Measurements from ENCODE around the gene SH3GL1.

SH3GL1 gene

DNA sequence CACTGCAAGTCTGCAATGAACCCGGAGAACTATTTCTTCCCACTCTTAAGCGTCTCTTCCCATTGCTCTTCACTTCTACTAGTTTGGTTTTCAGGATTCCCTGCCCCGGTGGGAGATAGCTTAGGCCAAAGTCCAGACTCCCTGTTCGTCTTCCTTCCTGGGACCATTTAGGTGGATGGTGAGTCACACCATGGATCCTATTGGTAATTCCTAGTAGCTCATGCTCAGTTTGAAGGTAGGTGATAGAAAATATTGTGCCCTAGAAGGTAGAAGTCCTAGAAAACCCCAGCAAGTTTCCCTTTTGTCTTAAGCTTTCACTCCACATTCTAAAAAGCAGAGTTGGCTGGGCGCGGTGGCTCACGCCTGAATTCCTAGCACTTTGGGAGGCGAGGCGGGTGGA lies 15.9 kb upstream of the SH3GL1 start:
- no peaks in the 10 kb centered on the region for H3K27me3 Mint-ChIP-seq

DNA sequence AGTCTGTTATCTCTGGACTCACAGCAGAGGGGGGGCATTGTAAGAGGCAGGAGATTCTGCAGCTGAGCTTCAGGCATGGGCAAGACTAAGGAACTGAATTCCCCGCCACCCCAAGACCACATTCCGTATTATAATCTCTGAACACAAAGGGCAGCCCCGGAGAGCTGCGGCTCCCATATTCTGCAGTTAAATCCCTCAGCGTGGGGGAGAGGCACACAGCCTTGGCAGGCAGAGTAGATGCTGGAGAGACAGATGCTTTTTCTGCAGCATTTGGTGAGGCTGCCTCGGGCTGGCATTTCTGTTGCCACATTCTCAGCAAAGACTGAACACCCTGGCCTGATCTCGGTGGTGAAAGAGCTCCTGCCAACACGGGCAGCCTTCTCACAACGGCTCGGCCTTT lies 15.0 kb upstream of the SH3GL1 start:
- no peak for DNase-seq
- Mint-ChIP-seq H3K9me3 (no peaks in the 10 kb centered on the region), H3K36me3 (ENCODE audit: low read depth) (peaks cover 95% of the 10 kb centered on the region), H3K27me3 (no peaks in the 10 kb centered on the region), H3K4me3 (no peak overlapping the region), H3K4me1 (ENCODE audit: low read depth) (peaks cover 2% of the 10 kb centered on the region), H3K27ac (no peak overlapping the region)

More for the DNA sequence above, 15.9 kb upstream of the SH3GL1 start:
- no peak overlapping the region for H3K4me3 Mint-ChIP-seq
- no peaks in the 10 kb centered on the region for H3K9me3 Mint-ChIP-seq
- no peak for DNase-seq
- peaks cover 93% of the 10 kb centered on the region for H3K36me3 Mint-ChIP-seq (ENCODE audit: low read depth)
- no peak overlapping the region for H3K27ac Mint-ChIP-seq
- peaks cover 2% of the 10 kb centered on the region for H3K4me1 Mint-ChIP-seq (ENCODE audit: low read depth)

DNA sequence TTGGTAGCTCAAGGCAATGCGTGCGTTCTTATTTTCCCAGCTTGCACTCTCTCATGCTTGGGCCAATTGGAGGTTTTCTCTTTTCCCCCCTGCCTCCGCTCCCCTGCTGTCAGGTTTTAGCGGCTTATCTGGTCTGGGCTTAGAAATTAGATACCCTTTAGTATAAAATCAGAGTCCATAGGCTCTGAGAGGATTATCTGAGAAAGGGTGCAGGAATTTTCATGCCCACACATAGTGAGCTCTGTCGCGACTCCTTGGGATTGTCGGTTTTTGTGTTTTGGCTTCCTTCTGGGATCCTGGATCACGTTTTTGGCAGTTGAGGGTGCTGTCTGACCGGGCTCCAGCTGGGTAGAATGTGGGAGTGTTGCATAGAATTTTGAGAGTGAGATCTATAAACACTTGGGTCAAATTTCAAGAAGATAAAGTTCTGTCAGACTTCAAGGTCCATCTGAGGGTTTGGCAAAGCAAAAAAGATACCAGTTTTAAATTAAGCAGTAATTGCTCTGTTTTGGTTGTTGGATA lies 14.5 kb upstream of the SH3GL1 start:
- Mint-ChIP-seq H3K27me3 (no peaks in the 10 kb centered on the region), H3K4me3 (no peak overlapping the region), H3K36me3 (ENCODE audit: low read depth) (peaks cover 95% of the 10 kb centered on the region), H3K9me3 (no peaks in the 10 kb centered on the region), H3K4me1 (ENCODE audit: low read depth) (peaks cover 2% of the 10 kb centered on the region), H3K27ac (no peak overlapping the region)
- DNase-seq, result no peak

DNA sequence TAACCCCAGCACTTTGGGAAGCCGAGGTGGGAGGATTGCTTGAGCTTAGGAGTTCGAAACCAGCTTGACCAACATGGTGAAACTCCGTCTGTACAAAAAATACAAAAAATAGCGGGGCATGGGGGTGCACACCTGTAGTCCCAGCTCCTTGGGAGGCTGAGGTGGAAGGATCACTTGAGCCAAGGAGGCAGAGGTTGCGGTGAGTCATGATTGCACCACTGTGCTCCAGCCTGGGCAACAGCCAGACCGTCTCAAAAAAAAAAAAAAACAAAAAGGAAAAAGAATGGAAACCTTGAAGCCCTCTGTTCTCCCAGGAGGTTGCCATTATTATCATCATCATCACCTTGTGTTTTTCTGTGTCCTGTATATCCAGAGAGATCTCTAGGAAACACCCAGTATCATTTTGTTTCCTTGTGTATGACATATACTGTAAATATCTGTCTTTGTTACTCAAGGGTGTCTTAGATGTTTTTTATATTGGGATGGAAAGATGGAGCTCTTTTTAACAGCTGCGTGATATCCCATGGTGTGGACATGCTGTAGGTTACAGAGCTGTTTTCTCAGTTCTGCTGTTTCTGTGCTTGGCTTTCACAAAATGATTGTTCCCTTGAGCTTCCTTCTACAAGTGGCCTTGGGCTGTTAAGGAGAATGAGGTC lies 13.9 kb upstream of the SH3GL1 start:
- DNase-seq, result no peak
- Mint-ChIP-seq H3K27ac (no peak overlapping the region), H3K4me1 (ENCODE audit: low read depth) (peaks cover 2% of the 10 kb centered on the region), H3K36me3 (ENCODE audit: low read depth) (peaks cover 96% of the 10 kb centered on the region), H3K4me3 (no peak overlapping the region), H3K9me3 (no peaks in the 10 kb centered on the region), H3K27me3 (no peaks in the 10 kb centered on the region)

DNA sequence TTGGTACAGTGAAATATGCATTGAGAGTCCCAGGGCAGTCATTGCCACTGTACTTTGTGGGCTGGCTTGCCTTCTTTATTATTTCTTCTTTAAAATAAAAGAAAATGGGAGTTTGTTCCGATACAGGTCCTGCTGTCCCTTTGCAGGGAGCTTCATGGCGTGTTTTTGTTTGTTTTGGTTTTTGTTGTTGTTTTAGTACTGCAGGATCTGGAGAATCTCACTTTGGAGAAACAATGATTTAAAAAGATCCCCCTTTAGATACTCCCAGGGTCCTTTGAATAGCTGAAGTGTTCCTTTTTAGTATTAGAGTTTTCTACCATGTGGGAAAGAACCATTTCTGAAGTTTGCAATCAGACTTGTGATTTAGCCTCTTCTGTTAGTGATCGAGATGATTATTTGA lies 13.2 kb upstream of the SH3GL1 start:
- Mint-ChIP-seq H3K9me3 (no peaks in the 10 kb centered on the region), H3K36me3 (ENCODE audit: low read depth) (peaks cover 97% of the 10 kb centered on the region), H3K27me3 (no peaks in the 10 kb centered on the region), H3K4me1 (ENCODE audit: low read depth) (peaks cover 2% of the 10 kb centered on the region), H3K4me3 (no peak overlapping the region), H3K27ac (no peak overlapping the region)
- no peak for DNase-seq

DNA sequence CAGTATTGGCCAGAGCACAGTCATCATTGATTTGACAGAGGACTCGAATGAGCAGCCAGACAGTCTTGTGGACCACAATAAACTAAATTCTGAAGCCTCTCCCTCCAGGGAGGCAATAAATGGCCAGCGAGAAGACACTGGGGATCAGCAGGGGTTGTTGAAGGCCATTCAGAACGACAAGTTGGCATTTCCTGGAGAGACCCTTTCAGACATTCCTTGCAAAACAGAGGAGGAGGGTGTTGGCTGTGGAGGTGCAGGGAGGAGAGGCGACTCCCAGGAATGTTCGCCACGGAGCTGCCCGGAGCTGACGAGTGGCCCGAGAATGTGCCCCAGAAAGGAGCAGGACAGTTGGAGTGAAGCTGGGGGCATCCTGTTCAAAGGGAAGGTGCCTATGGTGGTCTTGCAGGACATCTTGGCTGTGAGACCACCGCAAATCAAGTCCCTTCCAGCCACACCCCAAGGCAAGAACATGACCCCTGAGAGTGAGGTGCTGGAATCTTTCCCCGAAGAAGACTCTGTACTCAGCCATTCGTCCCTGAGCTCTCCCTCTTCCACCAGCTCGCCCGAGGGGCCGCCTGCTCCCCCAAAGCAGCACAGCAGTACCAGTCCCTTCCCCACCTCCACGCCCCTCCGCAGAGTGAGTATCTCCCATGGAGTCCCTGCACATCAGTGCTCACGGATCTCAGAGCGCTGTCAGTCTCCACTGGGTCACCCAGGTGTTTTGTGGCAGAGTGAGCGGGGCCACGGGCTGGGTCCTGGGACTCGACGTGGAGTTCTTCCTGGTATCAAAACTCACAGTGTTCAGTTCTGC lies 9.0 kb upstream of the SH3GL1 start:
- H3K27ac Mint-ChIP-seq, result no peak overlapping the region
- peaks cover 10% of the 10 kb centered on the region for H3K4me1 Mint-ChIP-seq (ENCODE audit: low read depth)
- H3K4me3 Mint-ChIP-seq, result no peak overlapping the region
- no peaks in the 10 kb centered on the region for H3K9me3 Mint-ChIP-seq
- no peak for DNase-seq
- H3K36me3 Mint-ChIP-seq (ENCODE audit: low read depth), result peaks cover 97% of the 10 kb centered on the region
- no peaks in the 10 kb centered on the region for H3K27me3 Mint-ChIP-seq

DNA sequence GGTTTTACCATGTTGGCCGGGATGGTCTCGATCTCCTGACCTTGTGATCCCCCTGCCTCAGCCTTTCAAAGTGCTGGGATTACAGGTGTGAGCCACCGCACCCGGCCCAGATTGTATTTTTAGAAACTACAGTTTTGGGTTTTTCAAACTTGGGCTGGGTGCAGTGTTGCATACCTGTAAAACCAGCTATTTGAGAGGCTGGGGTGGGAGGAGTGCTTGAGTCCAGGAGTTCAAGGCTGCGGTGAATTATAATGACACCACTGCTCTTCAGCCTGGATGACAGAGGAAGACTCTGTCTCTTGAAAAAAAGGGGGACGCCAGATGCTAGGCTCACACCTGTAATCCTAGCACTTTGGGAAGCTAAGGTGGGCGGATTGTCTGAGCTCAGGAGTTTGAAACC lies 6.3 kb upstream of the SH3GL1 start:
- H3K4me3 Mint-ChIP-seq, result no peak overlapping the region
- peaks cover 84% of the 10 kb centered on the region for H3K36me3 Mint-ChIP-seq (ENCODE audit: low read depth)
- H3K27me3 Mint-ChIP-seq, result no peaks in the 10 kb centered on the region
- H3K27ac Mint-ChIP-seq, result no peak overlapping the region
- H3K4me1 Mint-ChIP-seq (ENCODE audit: low read depth), result peaks cover 26% of the 10 kb centered on the region
- no peak for DNase-seq
- H3K9me3 Mint-ChIP-seq, result no peaks in the 10 kb centered on the region

DNA sequence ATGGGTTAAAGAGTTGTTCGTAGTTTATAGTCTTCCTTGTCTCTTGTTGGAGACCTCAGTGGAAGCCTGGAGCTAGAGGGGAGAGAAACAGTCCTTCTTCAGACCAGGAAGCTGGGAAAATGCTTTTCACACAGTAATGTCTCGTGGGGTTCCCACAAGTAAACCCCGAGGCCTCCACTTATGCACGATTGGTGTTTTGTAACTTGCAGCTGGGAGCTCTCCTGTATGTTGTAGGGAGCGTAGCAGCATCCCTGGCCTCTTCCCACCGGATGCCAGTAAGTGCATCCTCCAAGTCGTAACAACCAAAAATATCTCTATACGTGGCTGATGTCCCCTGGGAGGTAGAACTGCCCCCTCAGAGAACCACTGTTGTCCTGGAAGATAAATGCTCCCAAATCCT lies 5.6 kb upstream of the SH3GL1 start:
- no peak for DNase-seq
- Mint-ChIP-seq H3K4me1 (ENCODE audit: low read depth) (peaks cover 33% of the 10 kb centered on the region), H3K27me3 (no peaks in the 10 kb centered on the region), H3K36me3 (ENCODE audit: low read depth) (peaks cover 77% of the 10 kb centered on the region), H3K4me3 (no peak overlapping the region), H3K9me3 (no peaks in the 10 kb centered on the region), H3K27ac (no peak overlapping the region)

DNA sequence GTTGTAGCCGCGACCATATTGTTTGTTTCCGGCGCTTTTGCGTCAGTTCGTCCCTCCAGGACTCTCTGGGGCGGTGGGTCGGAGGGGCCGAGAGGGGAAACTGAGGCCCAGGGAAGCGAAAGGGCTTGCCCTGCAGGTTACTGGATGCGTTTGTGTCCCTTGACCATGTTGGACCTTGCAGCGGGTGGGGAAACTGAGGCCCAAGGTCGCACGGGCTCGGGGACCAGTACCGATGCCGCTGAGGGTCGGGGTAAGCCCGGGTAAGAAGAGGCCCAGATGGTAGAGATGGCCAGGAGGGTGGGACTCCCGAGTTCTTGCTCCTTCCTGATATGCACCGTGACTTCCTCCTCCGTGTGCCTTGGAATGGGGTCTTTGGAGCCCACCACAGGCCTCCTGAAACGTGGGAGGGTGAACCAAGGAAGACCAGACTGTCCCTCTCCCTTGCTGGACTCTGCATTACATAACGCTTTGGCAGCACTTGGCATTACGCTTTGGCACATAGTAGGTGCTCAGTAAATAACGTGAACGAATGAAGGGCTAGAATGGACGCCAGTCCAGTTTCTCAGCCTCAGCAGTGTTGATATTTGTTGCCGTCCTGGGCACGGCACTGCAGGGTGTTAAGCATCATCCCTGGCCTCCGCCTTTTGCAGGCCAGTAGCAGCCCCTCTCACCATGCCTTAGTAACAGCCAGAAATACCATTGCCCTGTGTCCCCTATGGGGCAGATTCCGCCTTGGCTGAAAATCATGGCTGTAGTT lies 2.8 kb upstream of the SH3GL1 start:
- H3K27me3 Mint-ChIP-seq, result no peaks in the 10 kb centered on the region
- H3K4me1 Mint-ChIP-seq (ENCODE audit: low read depth), result peaks cover 48% of the 10 kb centered on the region
- no peaks in the 10 kb centered on the region for H3K9me3 Mint-ChIP-seq
- peak overlapping the region; percentile 95 for H3K27ac Mint-ChIP-seq
- H3K4me3 Mint-ChIP-seq, result peak overlapping the region; percentile 94
- no peak for DNase-seq
- peaks cover 69% of the 10 kb centered on the region for H3K36me3 Mint-ChIP-seq (ENCODE audit: low read depth)

DNA sequence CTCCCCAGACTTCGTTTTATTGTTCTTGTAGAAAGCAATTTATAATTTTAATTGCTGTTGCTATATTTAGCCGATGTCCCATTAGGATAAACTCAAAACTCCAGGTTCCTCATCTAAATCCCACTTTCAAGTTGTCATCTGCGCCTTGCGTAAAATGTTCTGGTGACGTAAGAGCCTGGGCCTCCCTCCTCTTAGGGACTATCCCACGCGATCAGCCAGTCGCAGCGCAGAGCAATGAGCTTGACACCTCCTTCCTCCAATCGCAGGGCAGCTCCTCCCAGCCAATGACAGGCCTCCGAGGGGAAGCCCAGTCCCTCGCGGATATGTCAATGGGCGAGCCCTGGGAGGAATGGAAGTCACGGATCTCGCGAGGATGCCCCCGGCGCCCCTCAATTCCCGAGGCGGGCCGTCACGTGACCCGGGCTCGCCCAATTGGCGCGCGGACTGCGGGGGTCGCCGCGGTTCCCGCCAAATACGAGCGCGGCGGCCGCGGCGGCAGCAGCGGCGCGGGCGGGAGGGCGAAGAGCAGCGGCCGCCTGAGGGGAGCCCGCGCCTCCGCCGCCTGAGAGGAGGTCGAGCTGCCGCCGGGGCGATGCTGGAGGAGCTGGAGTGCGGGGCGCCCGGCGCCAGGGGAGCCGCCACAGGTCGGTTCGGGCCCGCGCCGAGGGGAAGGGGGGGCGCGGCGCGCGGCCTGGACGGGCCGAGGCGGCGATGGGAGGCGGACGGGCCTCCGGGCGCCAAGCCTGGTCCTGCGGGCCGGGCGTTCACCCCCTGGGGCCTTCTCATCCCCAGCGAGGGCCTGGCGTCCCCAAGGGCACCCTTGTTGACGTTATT lies 2.0 kb upstream of the SH3GL1 start, which contains the start of gene CHAF1A:
Gene CHAF1A (plus strand): TSS at position 470 of the 834 bp plus-strand sequence. CDS start 123 bp downstream, at position 593.
- Mint-ChIP-seq H3K4me1 (ENCODE audit: low read depth) (peaks cover 50% of the 10 kb centered on the region), H3K36me3 (ENCODE audit: low read depth) (peaks cover 64% of the 10 kb centered on the region), H3K4me3 (peak within 1 kb of the TSS; percentile 94), H3K9me3 (no peaks in the 10 kb centered on the region), H3K27ac (peak within 1 kb of the TSS; percentile 95), H3K27me3 (no peaks in the 10 kb centered on the region)
- DNase-seq, result peak; percentile 98

DNA sequence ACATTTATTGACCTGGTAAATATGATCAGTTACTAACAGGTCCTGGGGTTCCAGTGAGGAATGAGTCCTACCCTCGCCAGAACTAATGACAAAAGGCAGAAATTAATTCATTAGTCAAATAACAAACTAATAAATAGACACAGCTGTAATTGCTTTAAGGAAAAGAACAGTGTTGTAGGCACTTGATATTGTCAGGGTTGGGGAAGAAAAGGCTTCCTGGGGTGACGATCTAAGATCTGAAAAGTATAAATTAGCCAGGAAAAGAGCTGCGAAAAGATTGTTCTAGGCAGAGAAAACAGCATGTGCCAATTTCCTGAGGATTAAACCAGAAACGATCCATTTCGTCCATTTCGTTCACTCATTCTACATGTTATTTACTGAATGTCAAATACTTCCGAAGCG lies 1.4 kb upstream of the SH3GL1 start:
- Mint-ChIP-seq H3K27ac (peak overlapping the region; percentile 93), H3K9me3 (no peaks in the 10 kb centered on the region), H3K4me3 (peak overlapping the region; percentile 94), H3K4me1 (ENCODE audit: low read depth) (peaks cover 57% of the 10 kb centered on the region), H3K27me3 (no peaks in the 10 kb centered on the region), H3K36me3 (ENCODE audit: low read depth) (peaks cover 62% of the 10 kb centered on the region)
- DNase-seq, result no peak

DNA sequence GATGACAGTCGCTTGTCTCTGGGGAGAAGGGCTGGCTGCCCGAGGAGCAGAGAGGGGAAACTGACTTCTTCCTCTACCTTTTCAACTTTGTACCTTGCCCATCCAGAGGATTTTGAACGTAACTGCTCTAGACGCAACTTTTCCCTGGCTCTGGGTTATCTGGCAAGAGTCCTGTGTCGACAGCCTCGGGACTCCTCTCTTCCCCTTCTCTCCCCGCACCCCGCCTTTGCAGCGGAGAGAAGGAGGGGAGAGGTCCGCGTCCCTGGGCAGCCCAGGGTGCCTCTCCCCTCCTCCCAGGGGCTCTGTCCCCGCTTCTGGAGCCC lies 574 bp downstream of the SH3GL1 start:
- Mint-ChIP-seq H3K4me1 (ENCODE audit: low read depth) (peaks cover 66% of the 10 kb centered on the region), H3K9me3 (no peaks in the 10 kb centered on the region), H3K27ac (peak overlapping the region; percentile 91), H3K27me3 (no peaks in the 10 kb centered on the region), H3K36me3 (ENCODE audit: low read depth) (peaks cover 61% of the 10 kb centered on the region), H3K4me3 (peak overlapping the region; percentile 94)
- no peak for DNase-seq

DNA sequence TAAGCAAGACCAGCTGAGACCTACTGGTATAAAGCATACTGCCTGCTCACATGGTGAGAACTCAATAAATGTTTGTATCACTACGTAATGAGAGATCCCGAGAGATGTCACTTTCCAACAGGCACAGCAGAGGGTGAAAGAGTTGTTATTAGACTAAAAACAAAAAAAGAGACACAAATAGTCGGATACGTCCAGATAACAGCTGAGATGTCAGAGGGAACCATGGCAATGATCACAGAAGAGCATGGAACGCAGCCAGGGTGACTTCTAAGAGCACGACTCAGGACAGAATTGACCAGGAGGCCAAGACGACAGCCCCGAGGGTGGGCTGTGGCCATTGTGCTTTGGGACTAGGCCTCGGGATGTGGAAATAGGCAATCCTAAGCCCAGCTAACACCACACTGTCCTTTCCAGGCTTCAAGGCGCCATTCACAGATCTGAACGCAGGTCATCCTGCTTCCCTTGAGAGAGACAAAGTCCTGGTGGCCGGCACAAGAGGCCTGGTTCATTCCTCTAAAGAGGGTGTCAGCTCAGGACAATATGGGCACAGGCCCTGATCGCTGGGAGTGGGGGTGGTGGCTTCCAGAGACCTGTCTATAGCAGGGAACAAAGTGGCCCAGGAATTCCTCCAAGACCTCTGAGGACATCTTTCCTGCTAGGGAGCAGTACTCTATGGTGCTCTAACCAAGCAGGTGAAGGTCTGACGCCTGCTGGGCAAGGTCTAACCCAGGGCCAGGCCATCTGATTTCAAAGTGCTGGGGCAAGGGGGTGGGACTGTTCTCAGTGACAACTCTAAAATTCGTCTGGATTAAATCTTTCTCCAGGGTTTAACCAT lies 3.2 kb downstream of the SH3GL1 start:
- no peak for DNase-seq
- Mint-ChIP-seq H3K27me3 (no peaks in the 10 kb centered on the region), H3K4me1 (ENCODE audit: low read depth) (peaks cover 65% of the 10 kb centered on the region), H3K27ac (no peak overlapping the region), H3K36me3 (ENCODE audit: low read depth) (peaks cover 58% of the 10 kb centered on the region), H3K4me3 (no peak overlapping the region), H3K9me3 (no peaks in the 10 kb centered on the region)
